CD14-positive monocyte (primary cell): Measurements from ENCODE around the gene DNAH10. TPM values are rescaled to one million over a fixed set of nuclear protein-coding genes. Genes with fewer than 3 reads are reported as not detected.

Experiments
- DNase-seq, 3 donors: peaks; one replicate each; pipeline ENCODE4 v3.0.0-alpha.2; 2011 to 2022
- H2AFZ ChIP-seq: 2 replicates; pipeline ENCODE4 v1.6.0; 2012; ENCODE audit warnings: mild to moderate bottlenecking, low read depth, low read length, inconsistent platforms; ENCODE audit not compliant: insufficient read depth, poor library complexity, severe bottlenecking
- H3K27ac ChIP-seq, 2 donors: 1 replicate in 1 of 2; 2 replicates in 1 of 2; pipeline ENCODE4 v1.5.1; 2012 to 2013; ENCODE audit warnings: low read length in 2 of 2, control low read depth in 1 of 2, inconsistent platforms in 1 of 2, low read depth in 1 of 2, mild to moderate bottlenecking in 1 of 2
- H3K27me3 ChIP-seq, 2 donors: one replicate each; pipeline versions ENCODE4 v1.6.0 to v1.6.1; 2011 to 2013; ENCODE audit warnings: low read length in 2 of 2; ENCODE audit not compliant: control insufficient read depth in 2 of 2, insufficient read depth in 2 of 2
- H3K36me3 ChIP-seq, 2 donors: replicated peaks in 1 of 2; 1 replicate in 1 of 2; 2 replicates in 1 of 2; pipeline versions ENCODE4 v1.5.1 to v1.6.1; 2012 to 2013; ENCODE audit warnings: low read length in 2 of 2, control low read depth in 1 of 2, inconsistent platforms in 1 of 2, mild to moderate bottlenecking in 1 of 2; ENCODE audit not compliant: insufficient read depth in 2 of 2, control insufficient read depth in 1 of 2
- H3K4me1 ChIP-seq, 2 donors: 1 replicate in 1 of 2; 2 replicates in 1 of 2; pipeline versions ENCODE4 v1.5.1 to v1.6.1; 2012 to 2013; ENCODE audit warnings: low read length in 2 of 2, control low read depth in 1 of 2, inconsistent platforms in 1 of 2, mild to moderate bottlenecking in 1 of 2, moderate library complexity in 1 of 2; ENCODE audit not compliant: insufficient read depth in 2 of 2, control insufficient read depth in 1 of 2
- H3K4me2 ChIP-seq: replicated peaks from 2 replicates; pipeline ENCODE3; 2012; ENCODE audit warnings: low read length, moderate library complexity, mild to moderate bottlenecking; ENCODE audit not compliant: poor library complexity, severe bottlenecking; ENCODE audit errors: extremely low read depth
- H3K4me3 ChIP-seq, 3 experiments: fragments of 200-600 bp in 1 of 3; sonication (generic) in 1 of 3; replicated peaks in 1 of 3; 1 replicate in 2 of 3; 2 replicates in 1 of 3; pipeline ENCODE4 v1.5.1; 2011 to 2013; ENCODE audit warnings: low read length in 3 of 3, mild to moderate bottlenecking in 3 of 3, control low read depth in 2 of 3, low read depth in 2 of 3, inconsistent platforms in 1 of 3, moderate library complexity in 1 of 3
- H3K79me2 ChIP-seq: 2 replicates; pipeline ENCODE4 v1.6.0; 2012; ENCODE audit warnings: mild to moderate bottlenecking, control low read depth, inconsistent platforms, low read length, moderate library complexity; ENCODE audit not compliant: insufficient read depth
- H3K9ac ChIP-seq: 2 replicates; pipeline ENCODE4 v1.6.0; 2017; ENCODE audit warnings: low read length, mild to moderate bottlenecking; ENCODE audit not compliant: insufficient read depth, poor library complexity, severe bottlenecking
- H3K9me3 ChIP-seq, 2 donors: replicated peaks in 1 of 2; 1 replicate in 1 of 2; 2 replicates in 1 of 2; pipeline versions ENCODE4 v1.5.1 to v1.6.1; 2012 to 2013; ENCODE audit warnings: low read length in 2 of 2, control low read depth in 1 of 2; ENCODE audit not compliant: control insufficient read depth in 1 of 2, insufficient read depth in 1 of 2
- H4K20me1 ChIP-seq: 2 replicates; pipeline ENCODE4 v1.6.0; 2012; ENCODE audit warnings: mild to moderate bottlenecking, low read length, control low read depth, moderate library complexity; ENCODE audit not compliant: insufficient read depth
- H3K27ac Mint-ChIP-seq, 7 donors: one replicate each; pipeline ENCODE4 v1.8.0; 2020; ENCODE audit warnings: mild to moderate bottlenecking in 7 of 7, mixed read lengths in 7 of 7, moderate library complexity in 6 of 7, inconsistent platforms in 2 of 7
- H3K27me3 Mint-ChIP-seq, 3 donors: one replicate each; pipeline ENCODE4 v1.8.0; 2021 to 2022; ENCODE audit warnings: low read depth in 3 of 3, mild to moderate bottlenecking in 3 of 3, mixed read lengths in 3 of 3, moderate library complexity in 3 of 3, inconsistent platforms in 1 of 3
- H3K36me3 Mint-ChIP-seq, 2 donors: one replicate each; pipeline ENCODE4 v1.8.0; 2020; ENCODE audit warnings: mixed read lengths in 2 of 2, inconsistent platforms in 1 of 2, mild to moderate bottlenecking in 1 of 2
- H3K4me1 Mint-ChIP-seq: one replicate; pipeline ENCODE4 v1.8.0; 2020; ENCODE audit warnings: mild to moderate bottlenecking, mixed read lengths
- H3K4me3 Mint-ChIP-seq, 2 donors: one replicate each; pipeline ENCODE4 v1.8.0; 2020; ENCODE audit warnings: mild to moderate bottlenecking in 2 of 2, mixed read lengths in 2 of 2, moderate library complexity in 1 of 2
- H3K9me3 Mint-ChIP-seq, 7 donors: one replicate each; pipeline ENCODE4 v1.8.0; 2020 to 2022; ENCODE audit warnings: mixed read lengths in 7 of 7, mild to moderate bottlenecking in 6 of 7, moderate library complexity in 6 of 7, inconsistent platforms in 2 of 7
- WGBS: methylation state at CpG from one replicate; pipeline ENCODE4 v1.1.5; 2013; ENCODE audit warnings: missing lambda C conversion rate; ENCODE audit not compliant: insufficient coverage; 5-methylcytosine and 5-hydroxymethylcytosine counted together
- intact Hi-C, 2 donors: fragments of 100-400 bp; cut with micrococcal nuclease; formaldehyde crosslinking; loops; one replicate each; pipeline versions ENCODE4 v1.15.0 to v1.15.1; 2023
- polyA plus RNA-seq, 3 donors: library from polyadenylated mRNA; depleted of rRNA in 1 of 3; unstranded in 2 of 3; stranded (reverse) in 1 of 3; fragments of 300-500 nt in 2 of 3; fragments of >200 nt in 1 of 3; fragmentation: Illumina TruSeq in 2 of 3; gene quantifications; 1 replicate in 2 of 3; 2 replicates in 1 of 3; pipeline ENCODE4 v1.2.3, GENCODE V29; 2012 to 2021
- TF ChIP-seq, protein P1 (sequence below): fragments of 200-600 bp; IDR thresholded peaks from one replicate; pipeline ENCODE4 v1.8.0; 2022; ENCODE audit warnings: antibody characterized with exemption, mild to moderate bottlenecking

Gene DNAH10
- polyA plus RNA-seq, 3 donors = not detected

GRCh38 chr12:123966596-123966995 is 204.5 kb downstream of the DNAH10 start:
- H3K9me3 ChIP-seq = no peaks in the 10 kb centered on the region
- no peak overlapping the region for H3K9ac ChIP-seq
- intact Hi-C loops = no loop called here
- H3K79me2 ChIP-seq = no peaks in the 10 kb centered on the region
- H2AFZ ChIP-seq = no peak overlapping the region
- Mint-ChIP-seq H3K27me3 (peaks cover 2 to 6% (median 4%) of the 10 kb centered on the region in 3 donors), H3K36me3 (peaks cover 0 to 3% of the 10 kb centered on the region in 2 donors), H3K9me3 (peaks cover 0 to 1% (median 0%) of the 10 kb centered on the region in 7 donors), H3K4me3 (no peak overlapping the region), H3K27ac (no peak overlapping the region), H3K4me1 (peaks cover 2% of the 10 kb centered on the region)
- H3K36me3 ChIP-seq = no peaks in the 10 kb centered on the region
- no peak overlapping the region for H3K27ac ChIP-seq
- TF ChIP-seq, protein P1, sequence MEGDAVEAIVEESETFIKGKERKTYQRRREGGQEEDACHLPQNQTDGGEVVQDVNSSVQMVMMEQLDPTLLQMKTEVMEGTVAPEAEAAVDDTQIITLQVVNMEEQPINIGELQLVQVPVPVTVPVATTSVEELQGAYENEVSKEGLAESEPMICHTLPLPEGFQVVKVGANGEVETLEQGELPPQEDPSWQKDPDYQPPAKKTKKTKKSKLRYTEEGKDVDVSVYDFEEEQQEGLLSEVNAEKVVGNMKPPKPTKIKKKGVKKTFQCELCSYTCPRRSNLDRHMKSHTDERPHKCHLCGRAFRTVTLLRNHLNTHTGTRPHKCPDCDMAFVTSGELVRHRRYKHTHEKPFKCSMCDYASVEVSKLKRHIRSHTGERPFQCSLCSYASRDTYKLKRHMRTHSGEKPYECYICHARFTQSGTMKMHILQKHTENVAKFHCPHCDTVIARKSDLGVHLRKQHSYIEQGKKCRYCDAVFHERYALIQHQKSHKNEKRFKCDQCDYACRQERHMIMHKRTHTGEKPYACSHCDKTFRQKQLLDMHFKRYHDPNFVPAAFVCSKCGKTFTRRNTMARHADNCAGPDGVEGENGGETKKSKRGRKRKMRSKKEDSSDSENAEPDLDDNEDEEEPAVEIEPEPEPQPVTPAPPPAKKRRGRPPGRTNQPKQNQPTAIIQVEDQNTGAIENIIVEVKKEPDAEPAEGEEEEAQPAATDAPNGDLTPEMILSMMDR = no peak
- H3K4me2 ChIP-seq = no peak overlapping the region
- no peak overlapping the region for H3K4me3 ChIP-seq
- no peaks in the 10 kb centered on the region for H4K20me1 ChIP-seq
- WGBS = 97% methylated on average over 3 of the region's 3 CpGs
- no peak for DNase-seq
- H3K27me3 ChIP-seq = peaks cover 2 to 4% of the 10 kb centered on the region in 2 donors
- peaks cover 2 to 3% of the 10 kb centered on the region in 2 donors for H3K4me1 ChIP-seq

GRCh38 chr12:123967121-123967586 is 205.1 kb downstream of the DNAH10 start:
- Histone ChIP-seq H3K27me3 (peaks cover 4 to 8% of the 10 kb centered on the region in 2 donors), H3K9me3 (no peaks in the 10 kb centered on the region), H3K4me1 (peaks cover 6 to 9% of the 10 kb centered on the region in 2 donors), H3K4me2 (no peak overlapping the region), H4K20me1 (no peaks in the 10 kb centered on the region), H2AFZ (no peak overlapping the region), H3K79me2 (no peaks in the 10 kb centered on the region), H3K27ac (no peak overlapping the region), H3K4me3 (no peak overlapping the region), H3K9ac (no peak overlapping the region), H3K36me3 (no peaks in the 10 kb centered on the region)
- WGBS = 94% methylated on average over 2 of the region's 8 CpGs
- Mint-ChIP-seq H3K27ac (no peak overlapping the region), H3K36me3 (peaks cover 0 to 3% of the 10 kb centered on the region in 2 donors), H3K9me3 (peaks cover 0 to 2% (median 0%) of the 10 kb centered on the region in 7 donors), H3K4me1 (peaks cover 5% of the 10 kb centered on the region), H3K4me3 (no peak overlapping the region), H3K27me3 (peaks cover 4 to 8% (median 8%) of the 10 kb centered on the region in 3 donors)
- TF ChIP-seq, protein P1 = no peak
- intact Hi-C loops = no loop called here
- no peak for DNase-seq
